ENCODE data around the gene FUNDC2. TPM values are rescaled to one million over a fixed set of nuclear protein-coding genes. Genes with fewer than 3 reads are reported as not detected.

FUNDC2 gene
- total and polyA plus RNA-seq, 2 of the 4 experiments (the other 2 are of a cell fraction), result 42.5 to 51.7 TPM

DNA sequence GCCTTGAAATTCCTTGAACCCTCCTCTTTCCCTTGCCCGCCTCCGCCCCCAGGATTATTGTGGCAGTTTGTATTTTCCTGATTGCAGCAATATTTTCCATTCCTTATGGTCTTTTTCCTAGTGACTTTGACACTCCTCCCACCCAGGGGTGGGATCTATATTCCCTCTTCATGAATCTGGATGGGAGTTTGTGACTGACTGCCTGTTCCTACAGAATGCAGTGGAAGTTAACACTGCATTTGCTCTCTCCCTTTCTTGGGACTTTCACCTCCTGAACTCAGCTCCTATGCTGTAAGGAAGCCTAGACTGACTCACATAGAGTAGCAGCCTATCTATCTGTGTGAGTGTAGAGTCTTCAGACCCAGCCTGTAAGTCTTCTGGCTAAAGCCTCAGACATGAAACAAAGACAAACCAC, 2.2 kb downstream of the FUNDC2 start:
- POLR2A ChIA-PET (ENCODE audit: unreplicated experiment), result no interaction called here
- Histone ChIP-seq H3K56ac (ENCODE audit: extremely low read depth, insufficient read depth, low read length) (no peak overlapping the region), H3K27ac (ENCODE audit: insufficient read depth, low read length) (no peak overlapping the region), H3K9me1 (ENCODE audit: insufficient read depth, low read length) (no peaks in the 10 kb centered on the region), H2BK120ac (ENCODE audit: low read depth, low read length) (no peak overlapping the region), H3K27me3 (ENCODE audit: control insufficient read depth, insufficient read depth, low read length) (no peaks in the 10 kb centered on the region), H3K4ac (ENCODE audit: low read depth, low read length) (no peak overlapping the region), H3K9ac (ENCODE audit: low read depth, low read length) (no peak overlapping the region; the same call in 1 of the 2 replicates), H3K9me3 (ENCODE audit: control insufficient read depth, insufficient read depth, low read length) (no peaks in the 10 kb centered on the region), H3K4me2 (ENCODE audit: low read depth, low read length) (peak overlapping the region; percentile 58), H3K14ac (replicated peaks; ENCODE audit: low read depth, low read length) (no peak overlapping the region), H2BK15ac (ENCODE audit: low read depth, low read length) (no peak overlapping the region), H3K36me3 (ENCODE audit: control insufficient read depth, insufficient read depth, low read length) (no peaks in the 10 kb centered on the region), H2BK5ac (ENCODE audit: low read depth, low read length, poor library complexity, severe bottlenecking) (no peak overlapping the region), H2AK5ac (ENCODE audit: low read depth, low read length) (no peak overlapping the region), H3K79me1 (ENCODE audit: low read depth in 1 of 2, low read length in 2 of 2) (peaks cover 0 to 7% of the 10 kb centered on the region in 2 experiments; a peak in 2 of 4 replicates), H4K91ac (ENCODE audit: insufficient read depth, low read depth, low read length) (no peak overlapping the region), H4K8ac (ENCODE audit: low read depth in 2 of 2, low read length in 2 of 2) (no peak overlapping the region), H2BK20ac (ENCODE audit: low read depth, low read length) (no peak overlapping the region), H3K23ac (ENCODE audit: low read depth, low read length) (no peak overlapping the region), H4K5ac (ENCODE audit: low read depth, low read length) (no peak overlapping the region; the same call in 1 of the 2 replicates), H3K18ac (ENCODE audit: low read depth, low read length) (no peak overlapping the region), H2AK9ac (replicated peaks; ENCODE audit: low read depth, low read length, poor library complexity) (peak overlapping the region; percentile 31), H3K4me3 (ENCODE audit: insufficient read depth, low read depth, low read length) (no peak overlapping the region), H4K20me1 (ENCODE audit: insufficient read depth, low read length) (no peaks in the 10 kb centered on the region), H3K4me1 (ENCODE audit: control insufficient read depth, insufficient read depth, low read length) (no peaks in the 10 kb centered on the region), H2AFZ (replicated peaks; ENCODE audit: low read length, poor library complexity) (no peak overlapping the region)
- in situ Hi-C loops (cut with MboI; ENCODE audit: low sequenced_read_pairs), result no loop called here
- TF ChIP-seq CHD1 (IDR thresholded peaks at IDR 0.05; ENCODE audit: low read depth, low read length) (no peak), MAZ (IDR thresholded peaks at IDR 0.05; ENCODE audit: borderline replicate concordance, low read depth, low read length) (no peak), FOS (IDR thresholded peaks at IDR 0.05; ENCODE audit: low read depth, low read length) (no peak)
- dilution Hi-C loops (cut with HindIII; ENCODE audit: low sequenced_read_pairs, unreplicated experiment), result no loop called here
- no CpG with 5 or more reads among the region's 2 CpGs for WGBS, 2 experiments (ENCODE audit: extremely low coverage in 2 of 2, insufficient read length in 1 of 2)
- BruUV-seq (replicated peaks), result no TSS peak
- DNase-seq (peak; percentile 39), ATAC-seq (ENCODE audit: low read depth) (no peak)
- intact Hi-C loops (cut with micrococcal nuclease), result no loop called here
- CTCF ChIA-PET, result interaction anchor here (1.5 kb wide), 1 partner anchor 20 kb away, joined by 5 read pairs; no protein-coding TSS in a partner anchor

Data from IMR-90 (cell line).